NCI-H2107 (cell line): ENCODE measurements around the gene PLXNA2.

Experiments
- DNase-seq: peaks from one replicate; lab custom pipeline; 2025; lab: John Stamatoyannopoulos, UW

PLXNA2 gene

DNA sequence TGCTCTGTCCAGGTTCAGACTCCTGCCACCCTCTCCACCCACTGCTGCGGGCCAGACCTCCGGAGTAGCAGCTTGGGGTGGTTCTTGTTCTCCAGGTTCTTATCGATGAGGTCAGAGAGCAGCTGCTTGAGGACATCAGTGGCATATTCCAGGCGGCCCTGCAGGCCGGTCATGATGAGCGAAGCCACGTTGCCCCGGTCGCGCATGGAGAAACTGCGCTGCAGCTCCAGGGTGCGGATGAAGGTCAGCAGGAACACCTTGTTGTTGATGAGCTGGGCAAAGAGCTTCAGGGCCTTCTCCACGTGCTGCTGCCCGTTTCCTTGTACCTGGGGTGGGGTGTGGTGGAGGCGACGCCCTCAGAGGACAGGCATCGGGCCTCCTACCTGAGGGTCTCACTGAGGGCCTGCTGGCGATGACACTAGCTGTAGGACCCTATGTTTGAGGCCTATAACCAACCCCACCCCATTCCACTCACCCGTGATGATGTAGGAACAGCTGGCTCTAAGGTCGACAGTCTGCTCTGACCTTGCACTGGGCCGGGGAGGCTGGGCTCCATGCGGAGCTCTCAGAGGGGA, 202.1 kb downstream of the PLXNA2 start:
- DNase-seq = no peak

DNA sequence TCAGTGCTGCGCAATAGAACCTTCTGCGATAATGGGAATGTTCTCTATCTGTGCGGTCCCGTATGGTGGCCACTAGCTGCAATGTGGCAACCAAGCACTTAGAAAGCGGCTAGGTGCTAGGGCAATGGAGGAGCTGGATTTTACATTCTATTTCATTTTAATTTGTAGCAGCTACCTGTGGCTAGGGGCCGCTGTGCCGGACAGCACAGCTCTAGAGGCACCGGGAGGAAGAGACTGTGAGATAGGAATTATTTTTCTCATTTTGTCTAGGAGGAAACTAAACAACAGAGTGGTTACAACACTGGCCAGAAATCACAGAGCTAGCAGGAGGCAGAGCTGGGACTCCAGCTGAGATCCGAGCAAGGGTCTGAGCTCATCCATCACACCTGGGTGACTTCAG, 202.7 kb downstream of the PLXNA2 start:
- DNase-seq = no peak

DNA sequence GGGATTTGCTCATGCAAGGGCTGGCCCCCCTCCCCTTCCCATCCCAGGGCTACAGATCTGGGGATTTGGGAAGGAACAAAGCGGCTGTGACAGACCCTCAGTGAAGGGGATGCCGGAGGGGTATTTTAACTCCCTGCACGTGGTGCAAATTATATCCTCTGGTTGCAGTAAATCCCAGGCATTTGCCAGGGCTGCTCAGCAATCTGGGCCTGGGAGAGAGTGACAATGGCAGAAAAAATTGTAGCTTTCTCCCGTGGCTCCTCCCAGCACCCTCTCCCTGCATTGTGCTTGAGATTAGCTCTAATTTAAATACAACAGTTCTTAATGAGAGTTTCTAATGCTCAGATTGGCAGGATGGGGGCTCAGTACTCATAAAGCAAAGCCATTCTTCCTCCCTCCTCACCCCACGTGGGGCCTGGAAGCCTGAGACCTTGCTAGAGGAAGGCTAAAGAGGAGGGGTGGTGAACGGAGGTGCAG, 203.3 kb downstream of the PLXNA2 start:
- DNase-seq = no peak

DNA sequence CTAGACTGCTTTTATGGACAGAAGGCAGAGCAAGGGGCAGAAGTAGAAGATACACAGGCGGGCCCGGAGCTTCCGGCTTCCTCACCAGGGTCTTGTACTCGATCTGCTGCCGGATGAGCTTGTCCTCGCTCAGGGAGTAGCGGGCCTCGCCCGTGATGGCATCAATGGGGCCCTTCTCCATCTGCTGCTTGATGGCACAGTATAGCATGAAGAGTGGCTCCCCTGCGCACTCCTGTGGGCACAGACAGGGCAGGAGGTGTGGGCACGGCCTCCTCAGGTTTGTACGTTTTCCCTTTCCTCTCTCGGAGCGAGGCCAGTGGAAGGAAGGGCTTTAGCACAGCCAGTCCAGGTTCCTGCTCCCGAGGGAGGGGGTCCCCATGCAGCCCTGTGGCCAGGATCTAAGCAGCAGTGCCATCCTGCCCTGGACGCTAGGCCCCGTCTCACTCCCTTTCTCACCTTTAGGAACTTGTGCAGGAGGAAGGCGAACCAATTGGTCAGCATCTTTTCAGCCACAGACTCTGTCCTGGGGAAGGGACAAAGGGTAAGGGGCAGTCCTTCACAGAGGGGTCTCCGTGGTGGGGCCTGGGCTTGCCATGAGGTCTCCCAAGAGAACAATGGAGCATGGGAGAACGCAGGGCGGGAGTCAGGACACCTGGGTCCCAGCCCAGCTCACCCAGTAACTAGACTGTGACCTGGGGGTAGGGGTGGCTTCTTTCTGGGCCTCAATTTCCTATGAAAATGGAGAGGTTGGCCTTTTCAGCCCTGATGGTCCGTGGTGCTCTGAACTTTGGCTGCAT, 204.4 kb downstream of the PLXNA2 start:
- no peak for DNase-seq

DNA sequence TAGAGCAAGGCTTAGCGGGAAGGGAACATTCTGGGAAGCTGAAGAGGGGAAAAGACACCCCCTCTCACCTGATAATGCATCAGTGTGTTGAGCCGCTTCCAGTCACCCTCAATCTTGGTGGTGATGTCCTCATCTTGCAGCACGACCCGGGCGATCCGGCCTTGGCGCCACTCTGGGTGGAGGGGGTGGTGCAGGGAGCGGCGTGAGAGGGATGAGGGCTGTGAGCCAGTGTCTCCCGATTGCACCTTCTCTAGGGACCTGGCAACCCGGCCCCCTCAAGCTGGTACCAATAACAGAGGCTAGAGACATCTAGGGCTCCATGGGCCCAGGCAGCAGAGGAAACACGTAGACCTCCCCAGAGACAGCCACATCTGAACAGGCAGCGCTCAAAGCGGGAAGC, 205.9 kb downstream of the PLXNA2 start:
- no peak for DNase-seq

DNA sequence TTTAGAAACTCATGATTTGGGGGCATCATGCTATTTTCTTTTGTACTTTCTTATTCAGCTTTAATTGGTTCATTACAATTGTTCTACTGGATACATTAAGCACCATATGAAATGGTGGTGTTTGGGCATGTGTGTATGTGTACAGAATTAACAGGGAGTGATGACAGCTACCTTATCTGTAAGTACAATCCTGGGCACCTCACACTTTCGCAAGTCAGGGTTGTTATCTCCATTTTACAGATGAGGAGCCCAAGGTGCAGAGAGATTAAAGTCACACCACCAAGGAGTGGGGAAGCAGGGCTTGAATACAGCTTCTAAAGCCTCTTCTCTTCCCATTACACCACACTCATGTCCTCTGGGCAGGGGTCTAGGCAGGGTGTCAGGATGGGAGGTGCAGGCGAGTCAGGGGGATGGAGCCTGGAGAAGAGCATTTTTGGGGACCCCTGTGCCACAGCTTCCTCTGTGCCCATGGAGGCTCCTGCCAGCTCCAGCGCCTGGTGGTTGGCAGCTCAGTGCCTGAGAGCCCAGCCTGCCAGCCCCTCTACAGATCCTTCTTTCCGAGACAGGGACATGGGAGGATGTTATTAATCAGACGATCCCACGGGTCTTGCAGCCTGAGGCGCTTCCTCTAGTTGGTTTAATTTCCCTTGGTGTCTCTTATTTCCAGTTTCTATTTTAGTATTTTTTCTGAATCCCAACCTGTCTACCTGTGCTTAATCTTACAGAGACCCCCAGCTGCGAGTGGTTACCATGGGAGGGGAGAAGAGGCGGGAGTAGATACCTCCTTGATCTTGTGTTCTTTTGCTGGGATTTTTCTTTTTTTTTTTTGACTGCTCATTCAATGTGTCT, 207.0 kb downstream of the PLXNA2 start:
- no peak for DNase-seq

DNA sequence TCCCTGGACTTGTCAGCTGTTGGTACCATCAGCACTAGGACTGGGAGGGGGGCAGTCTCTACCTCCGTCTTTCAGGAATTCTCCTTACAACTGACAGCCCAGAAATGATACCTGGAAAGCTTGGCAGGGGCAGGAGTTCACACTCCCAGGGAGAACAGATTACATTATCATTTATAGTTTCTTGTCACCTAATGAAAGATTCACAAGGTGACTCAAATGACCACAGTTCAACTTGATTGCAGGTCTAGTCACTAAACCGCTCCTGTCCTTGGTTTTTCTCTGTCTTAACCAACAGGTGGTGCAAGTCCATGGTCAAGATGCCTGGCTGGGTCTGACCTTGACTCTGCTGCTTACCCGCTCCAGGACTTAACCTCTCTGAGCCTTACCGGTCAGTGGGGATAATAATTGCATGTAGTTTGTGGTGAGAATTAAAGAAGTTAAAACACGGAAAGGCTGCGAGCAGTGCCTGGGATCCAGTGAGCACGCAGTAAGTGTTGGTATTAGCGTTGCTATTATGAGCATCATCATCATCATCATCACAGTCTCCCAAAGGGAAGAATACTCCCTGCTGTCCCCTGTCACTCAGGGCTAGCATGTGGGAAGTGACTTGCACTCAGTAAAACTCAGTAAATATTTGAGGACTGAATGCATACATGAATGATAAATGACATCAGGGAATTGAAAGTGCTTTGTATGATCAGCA, 207.9 kb downstream of the PLXNA2 start:
- no peak for DNase-seq

DNA sequence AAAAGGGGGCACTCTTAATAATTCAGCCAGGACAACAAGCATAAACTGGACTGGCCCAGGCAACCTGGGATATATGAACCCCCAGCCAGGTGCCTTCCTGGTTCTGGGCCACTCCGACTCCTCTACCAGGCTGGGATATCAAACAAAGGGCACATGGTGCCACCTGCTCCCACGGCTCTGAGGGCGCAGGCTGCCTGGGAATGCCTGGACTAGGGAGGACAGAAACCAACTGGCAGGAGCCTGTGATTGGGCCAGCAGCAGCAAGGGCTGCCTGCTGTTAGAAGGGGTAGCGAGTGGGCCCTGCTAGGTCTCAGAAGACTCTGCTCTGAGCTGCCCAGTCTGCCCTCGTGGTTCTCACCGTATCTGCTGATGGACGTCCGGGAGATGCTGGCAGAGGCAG, 210.0 kb downstream of the PLXNA2 start:
- DNase-seq = no peak

DNA sequence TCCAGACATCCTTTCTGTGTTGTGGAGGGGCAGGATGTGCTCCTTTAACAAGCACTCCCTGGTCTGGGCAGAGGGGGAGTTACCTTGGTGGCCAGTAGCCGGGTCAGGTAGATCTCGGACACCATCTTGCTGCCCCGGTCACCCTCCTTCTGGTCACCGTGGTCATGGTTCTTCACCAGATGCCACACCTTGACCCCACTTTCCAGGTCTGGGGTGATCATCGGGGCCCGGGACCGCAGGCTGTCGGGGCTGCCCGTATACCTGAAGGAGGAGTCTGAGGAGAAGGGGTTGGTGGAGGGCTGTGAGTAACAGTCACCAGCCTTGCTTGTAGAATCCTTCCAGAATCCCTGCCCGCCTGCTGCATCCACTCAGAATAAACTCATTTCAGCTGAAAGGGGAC, 210.9 kb downstream of the PLXNA2 start:
- DNase-seq = no peak

DNA sequence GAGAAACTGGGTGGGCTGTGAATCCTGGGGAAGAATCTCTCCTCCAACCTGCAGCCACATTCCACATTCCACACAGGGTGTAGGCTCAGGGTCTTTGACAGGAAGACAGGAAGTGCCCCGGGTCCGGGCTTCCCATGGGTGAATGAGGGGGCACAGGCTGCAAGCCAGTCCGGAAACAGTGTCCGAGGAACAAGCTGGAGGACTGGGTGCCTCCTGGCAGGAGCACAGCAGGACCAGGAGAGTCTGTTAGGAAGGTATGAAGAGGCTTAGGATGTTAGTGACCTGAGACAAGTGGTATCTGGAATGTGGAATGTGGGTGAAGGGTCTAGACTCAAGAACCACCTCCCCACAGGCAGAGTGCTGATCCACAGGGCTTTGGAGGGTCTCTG, 212.3 kb downstream of the PLXNA2 start:
- no peak for DNase-seq

DNA sequence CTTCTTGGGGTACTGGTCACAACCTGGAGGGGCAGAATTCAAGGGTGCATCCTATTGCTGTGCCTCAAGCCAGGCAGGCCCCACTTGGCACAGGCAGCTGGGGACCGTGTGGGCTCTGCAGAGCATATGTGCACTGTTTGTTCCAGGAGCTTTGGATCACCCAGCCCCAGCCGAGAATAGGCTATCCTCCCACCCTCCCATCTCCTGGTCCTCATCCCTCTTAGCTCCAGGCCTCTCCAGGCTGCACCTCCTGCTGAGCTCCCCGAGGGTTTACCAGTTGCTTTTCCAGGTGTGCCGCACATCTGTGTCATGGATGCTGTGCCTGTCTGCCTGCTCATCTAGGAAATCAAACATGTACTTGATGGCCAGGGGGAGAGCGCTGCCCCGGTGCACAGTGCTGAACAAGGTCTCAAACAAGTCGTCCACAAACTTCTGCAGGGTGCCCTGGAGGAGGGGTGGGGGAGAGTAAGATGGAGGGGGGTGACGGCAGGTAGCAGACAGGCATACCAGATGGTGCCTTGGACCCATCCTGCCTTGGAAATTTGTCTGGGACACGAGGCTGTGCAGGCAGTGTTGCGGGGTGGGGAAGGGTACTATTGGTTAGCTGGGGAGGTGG, 212.8 kb downstream of the PLXNA2 start:
- DNase-seq = no peak

DNA sequence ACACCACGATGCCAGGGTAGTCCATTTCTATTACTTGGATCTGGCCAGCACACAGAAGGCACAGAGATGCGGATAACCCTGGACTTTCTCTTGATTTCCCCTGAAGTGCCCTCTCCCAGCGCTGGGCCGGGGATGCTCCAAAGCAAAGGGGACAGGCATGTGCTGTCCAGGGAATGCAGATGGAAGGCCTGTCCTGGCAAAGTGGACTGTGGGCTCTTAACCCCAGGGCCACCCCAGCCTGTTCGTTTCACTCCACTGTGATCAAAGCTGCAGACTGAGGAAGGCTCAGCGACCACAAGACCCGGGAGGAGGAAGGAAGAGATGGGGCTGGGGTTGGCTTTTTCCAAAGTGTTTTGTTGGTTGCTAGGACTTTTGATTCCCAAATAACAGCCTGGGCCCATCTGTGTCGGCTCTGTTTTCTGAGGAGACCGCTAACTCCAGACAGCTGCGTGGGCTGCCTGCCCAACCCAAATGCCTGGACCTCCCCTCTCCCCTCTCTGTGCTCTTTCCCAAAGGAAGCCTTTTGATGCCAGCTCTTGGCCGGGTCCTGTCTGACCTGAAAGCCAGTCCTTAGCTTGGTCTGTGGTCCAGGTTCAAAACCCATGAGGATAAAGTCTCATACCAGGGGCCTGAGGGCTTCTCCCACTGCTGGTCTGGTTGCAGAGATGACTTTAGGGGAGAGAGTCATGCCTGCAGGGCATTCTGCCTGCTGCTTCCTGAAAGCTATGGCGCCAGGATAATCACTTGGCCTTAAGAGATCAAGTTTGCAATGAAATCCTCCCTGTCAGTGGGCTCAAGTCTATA, 213.7 kb downstream of the PLXNA2 start:
- no peak for DNase-seq

DNA sequence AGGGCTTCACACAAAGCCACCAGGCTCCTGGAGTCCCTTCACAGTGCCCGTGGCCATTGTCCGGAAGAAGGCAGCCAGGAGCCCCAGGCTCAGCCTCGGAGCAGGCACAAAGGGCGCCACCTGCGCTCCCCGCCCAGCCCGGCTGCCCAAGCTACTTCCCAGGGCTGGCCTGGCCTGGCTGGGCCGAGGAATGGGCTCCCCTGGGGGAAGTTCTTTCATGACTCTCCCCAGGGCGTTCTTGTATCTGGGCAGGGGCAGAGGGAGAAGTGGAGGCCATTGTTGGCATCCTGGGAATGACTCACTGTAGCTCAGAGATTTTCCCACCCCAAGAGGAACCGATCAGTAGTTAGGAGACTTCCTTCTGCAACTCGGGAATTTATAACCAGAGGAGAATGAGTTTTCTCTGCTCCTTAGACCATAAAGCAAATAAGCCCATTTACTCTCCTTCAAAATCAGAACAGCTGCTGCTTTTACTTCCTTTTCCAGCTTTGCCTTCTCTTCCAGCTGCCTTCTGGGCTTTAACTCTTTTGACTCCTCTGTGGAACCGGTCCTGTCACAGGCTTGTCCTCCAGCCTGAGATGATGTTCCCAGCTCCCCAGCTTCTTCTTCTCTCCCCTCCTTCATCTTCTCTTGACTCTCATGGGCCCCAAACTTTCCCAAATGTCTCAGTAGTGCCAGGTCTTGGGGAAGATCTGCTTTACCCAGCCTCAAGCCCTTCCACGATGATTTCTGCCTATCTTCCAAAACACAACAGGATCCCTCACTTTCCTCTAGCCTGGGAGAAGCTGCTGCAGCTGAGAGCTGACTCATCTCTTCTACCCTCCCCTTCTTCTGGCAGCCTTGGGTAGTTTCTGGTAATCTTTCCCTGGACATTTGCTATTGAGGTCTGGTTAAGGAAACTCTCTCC, 214.6 kb downstream of the PLXNA2 start:
- no peak for DNase-seq

DNA sequence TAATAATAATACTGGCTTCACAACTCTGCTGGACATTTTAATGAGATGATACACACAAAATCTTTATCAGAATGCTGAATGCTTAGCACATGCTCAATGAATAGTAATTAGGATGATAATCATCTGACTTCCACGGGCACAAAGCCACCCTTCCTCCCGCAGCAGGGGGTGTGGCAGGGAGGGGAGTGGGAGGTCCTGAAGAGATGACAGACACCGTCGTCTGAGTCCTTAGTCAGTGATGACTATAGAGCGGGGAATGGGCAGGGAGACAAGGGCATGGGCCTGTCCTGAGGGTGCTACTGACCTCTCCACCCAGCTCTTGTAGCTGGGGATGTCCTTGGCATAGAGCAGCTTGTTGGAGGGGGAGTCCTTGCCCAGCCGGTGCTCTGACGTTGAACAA, 215.7 kb downstream of the PLXNA2 start:
- no peak for DNase-seq

DNA sequence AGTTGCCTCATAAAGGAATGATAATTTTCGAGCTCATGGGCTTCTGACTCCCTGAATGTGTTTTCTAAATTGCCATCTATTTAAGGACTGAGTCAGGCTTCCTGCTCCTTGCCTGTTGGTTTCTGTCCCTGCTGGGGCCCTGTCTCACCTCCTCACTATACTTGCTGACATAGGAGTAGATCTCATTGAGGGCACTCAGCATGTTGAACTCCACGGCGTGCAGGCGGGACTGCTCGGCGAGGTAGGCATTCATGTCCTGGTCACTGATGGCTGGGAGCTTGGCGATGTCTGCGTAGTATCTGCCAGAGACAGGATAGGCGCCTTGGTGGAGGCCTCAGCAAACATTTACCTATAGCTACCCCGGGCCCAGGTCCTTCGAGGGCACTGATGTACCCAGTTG, 216.3 kb downstream of the PLXNA2 start:
- no peak for DNase-seq

DNA sequence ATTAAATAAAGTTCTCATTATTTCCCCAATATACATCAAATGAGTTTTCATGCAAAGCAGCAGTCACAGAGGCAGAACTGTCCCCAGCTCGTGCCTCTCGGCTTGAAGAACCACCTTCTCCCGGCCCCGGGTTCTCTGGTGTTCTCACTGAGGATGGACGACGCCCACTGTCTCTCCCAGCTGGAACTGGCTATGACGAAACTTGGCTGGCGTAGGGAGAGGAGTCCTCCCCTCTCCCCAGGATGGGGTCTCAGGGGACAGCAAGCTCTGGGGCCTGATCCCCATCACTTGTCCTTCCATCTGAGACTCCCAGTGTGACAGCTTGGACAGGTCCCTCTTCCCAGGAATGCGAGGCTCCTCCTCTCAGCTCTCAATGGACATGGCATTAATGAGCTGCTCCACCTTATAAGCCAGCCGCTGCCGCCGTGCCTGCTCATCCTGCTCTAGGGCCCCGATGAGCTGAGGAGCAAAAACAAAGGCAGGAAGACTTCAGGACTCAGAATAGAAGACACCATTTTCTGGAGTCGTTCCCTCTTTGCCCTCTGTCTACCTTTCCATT, 217.2 kb downstream of the PLXNA2 start:
- no peak for DNase-seq

DNA sequence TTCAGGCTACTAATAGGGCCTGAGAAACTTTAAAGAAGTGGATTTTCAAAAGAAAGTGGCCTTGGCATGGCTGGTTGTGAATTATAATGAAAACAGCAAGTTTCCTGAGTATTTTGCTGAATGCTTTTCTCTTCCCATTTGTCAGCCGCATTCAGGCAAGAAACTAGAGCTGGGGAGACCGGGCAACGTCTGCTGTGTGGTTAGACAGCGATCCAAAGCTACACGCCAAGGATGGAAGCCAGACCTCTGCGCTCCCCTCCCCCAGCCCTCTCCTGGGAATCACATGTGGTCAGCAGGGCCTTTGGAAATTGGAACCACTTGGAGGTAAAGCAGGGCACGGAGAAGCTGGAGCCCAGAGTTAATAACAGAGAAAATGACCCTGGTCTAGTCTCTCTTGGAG, 219.2 kb downstream of the PLXNA2 start:
- DNase-seq = no peak

DNA sequence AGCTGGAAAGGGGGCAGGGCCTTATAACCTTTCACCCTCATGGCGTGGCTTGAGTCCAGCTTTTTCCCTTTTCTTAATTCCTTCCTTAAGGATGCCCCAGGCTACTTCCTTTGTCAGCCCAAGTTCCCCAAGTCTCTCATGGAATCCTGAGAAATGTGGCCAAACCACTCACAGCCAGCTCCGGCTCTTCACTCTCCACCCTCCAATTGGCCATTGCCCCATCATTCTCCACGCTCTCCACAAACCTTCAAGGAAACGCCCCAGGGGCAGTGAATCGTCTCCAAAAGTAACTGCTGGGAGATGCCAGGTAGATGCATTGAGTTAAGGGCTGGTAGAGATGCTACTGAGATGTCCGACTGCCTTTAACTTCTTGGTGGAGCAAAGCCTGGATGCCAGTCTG, 219.8 kb downstream of the PLXNA2 start:
- DNase-seq = no peak

DNA sequence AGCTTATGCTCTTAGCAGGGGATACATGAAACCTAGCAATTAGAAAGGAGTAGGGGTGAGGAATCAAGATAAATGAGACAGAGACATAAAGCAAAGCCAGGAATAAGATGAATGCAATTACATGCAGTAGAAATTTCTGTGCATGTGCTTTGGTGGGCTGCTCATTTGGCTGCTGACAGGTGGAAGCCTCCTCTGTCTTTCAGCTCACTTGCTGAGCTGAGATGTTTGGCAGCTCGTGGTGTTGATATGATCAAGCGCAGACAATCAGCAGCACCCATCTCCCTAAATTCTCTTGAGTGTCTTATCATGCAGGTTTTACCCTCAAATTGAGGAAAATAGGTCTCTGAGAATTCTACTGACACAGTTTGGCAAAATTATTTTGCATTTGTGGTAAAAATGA, 224.9 kb downstream of the PLXNA2 start:
- DNase-seq = no peak

DNA sequence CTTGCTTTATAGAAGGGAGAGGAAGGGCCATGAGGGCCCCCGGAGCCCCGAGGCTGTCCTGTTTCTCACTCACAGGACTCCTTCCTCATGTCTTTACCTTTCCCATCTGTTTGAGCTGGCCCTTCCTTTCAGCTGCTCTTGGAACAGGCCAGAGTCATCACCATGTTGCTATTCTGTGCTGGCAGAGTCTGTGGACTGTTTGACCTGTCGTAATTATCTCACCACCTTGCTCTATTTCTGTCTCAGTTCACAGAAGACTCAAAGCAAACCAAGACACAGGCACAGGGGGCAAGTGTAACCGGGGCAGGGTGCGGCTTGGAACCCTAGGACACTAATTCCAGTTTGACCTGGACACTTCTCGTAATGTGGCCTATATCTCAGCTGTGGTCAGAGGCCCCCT, 228.9 kb downstream of the PLXNA2 start:
- DNase-seq = no peak
